CD4-positive, alpha-beta T cell treated with Interleukin-10 for 1 hour (primary cell): ENCODE measurements around the gene AIG1.
"Not testable (repeated sequence)": the region's sequence is repeated elsewhere in the genome, so short reads cannot be mapped to it uniquely, and the experiment has no call there.

Experiments used
- DNase-seq: peaks from one replicate; pipeline ENCODE4 v3.0.0-alpha.2; 2020

AIG1 gene

DNA sequence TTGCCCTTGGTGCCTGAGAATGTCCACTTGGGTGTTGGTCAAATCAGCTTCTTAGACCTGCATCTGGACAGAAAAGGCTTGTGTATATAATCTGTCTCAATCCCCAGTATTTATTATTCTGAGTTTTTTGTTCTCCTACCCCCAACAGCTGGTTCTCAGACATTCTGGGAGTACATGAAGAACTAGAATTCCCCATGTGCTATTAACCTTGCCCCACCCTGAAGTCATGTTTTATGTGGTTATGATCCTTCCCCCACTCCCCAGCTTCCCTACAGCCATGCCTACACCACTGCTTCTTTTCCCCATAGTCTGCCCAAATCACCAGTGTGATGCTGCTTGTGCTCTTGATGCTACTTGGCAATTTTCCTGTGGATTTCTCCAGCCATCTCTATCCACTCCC lies 232.8 kb downstream of the AIG1 start:
- DNase-seq, result no peak

DNA sequence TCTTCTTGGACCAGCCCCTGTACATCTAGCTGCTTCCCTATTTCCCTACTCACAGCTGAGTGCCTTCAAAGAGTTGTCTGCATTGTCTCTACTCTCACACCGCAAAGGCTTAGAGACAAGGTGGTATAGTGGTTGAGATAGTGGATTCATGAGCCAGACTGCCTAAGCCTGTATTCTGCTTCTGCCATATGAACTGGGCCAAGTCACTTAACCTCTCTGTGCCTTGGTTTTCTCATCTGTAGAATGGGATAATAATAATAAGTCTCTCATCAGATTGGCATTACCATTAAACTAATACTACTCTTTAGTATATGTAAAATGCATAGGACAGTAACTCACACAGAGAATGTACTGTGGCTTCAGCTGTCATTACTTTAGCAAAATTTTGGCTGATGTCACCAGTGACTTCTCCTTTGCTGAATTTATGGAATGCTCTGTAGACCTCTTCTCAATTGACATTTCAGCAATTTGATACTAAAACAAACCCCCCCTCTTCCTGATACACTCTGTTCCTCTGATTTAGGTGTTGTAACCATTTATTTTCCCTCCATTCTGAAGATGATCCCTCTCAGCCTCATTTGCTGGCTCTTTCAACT lies 233.7 kb downstream of the AIG1 start:
- DNase-seq, result no peak

DNA sequence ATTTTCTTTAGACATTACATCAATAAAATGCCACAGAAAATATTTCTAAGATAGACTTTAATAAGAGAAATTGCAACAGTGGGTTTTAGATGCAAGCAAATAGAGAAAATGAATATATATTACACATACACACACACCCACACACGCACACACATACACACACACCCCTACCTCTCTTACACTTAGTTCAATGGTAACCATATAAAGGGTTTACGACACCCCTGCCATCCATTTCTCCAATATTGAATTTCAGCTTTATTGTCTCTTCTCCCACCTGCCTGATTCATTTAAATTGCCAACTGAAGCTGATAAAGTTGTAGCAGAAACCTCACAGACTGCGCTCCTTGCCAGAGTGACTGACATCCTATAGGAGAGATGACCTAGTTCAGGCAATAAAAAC lies 235.2 kb downstream of the AIG1 start:
- DNase-seq, result no peak

DNA sequence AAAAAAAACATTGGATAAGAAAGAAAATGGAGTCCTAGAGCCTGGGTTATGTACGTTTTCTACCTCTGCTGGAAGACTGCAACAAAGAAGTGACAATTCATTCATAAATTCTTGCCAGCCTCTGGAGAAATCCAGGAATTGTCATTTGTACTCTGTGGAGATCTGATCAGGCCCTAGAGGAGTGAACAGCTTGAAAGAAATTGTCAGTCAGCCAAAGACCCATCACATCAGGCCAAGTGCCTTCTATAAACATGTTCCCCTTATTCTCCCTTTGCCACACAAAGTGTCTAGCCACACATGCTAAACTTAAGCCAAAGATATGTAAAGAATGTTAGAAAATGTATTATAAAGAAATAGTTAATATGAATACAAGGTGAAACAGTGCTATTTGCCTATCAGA lies 237.4 kb downstream of the AIG1 start:
- DNase-seq, result no peak

DNA sequence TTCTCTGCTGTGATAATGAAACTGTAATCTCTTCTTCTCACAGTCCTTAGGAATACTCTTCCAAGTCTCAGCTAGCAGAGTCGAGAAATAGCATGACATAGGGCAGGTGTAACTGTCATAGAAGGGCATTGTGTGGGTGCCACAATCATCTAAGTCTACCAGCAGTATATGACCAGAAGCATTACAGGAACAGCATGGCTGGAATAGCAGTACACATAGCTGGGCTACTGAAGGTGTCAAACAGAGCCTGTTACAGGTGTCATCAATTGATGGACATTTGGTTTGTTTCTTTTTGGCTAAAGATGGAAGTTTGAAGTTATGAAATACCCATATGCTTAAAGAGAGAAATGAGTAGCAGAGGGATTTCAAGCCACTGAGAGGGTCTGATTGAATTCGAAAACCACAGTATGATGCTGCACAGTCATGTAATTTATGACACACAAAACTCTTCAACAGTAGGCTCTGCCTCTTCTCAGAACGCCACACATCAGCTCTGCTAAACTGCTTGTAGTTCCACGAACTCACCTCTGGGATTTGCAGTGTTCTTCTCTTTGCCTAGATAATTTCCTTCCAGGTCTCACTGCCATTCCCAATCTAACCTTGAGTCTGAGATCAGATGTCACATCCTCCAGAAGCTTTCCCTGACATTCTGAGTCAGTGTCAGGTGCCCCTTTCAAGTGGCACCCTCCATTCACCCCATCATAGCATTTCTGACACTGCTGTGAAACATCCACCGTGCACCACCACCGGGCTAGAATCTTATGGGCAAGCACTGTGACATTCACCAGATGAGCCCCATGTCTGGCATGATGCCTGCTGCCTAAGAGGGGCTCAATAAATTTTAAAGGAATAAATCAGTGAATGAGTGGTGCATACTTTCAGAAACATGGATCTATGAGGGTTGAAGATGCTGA lies 238.8 kb downstream of the AIG1 start:
- no peak for DNase-seq

DNA sequence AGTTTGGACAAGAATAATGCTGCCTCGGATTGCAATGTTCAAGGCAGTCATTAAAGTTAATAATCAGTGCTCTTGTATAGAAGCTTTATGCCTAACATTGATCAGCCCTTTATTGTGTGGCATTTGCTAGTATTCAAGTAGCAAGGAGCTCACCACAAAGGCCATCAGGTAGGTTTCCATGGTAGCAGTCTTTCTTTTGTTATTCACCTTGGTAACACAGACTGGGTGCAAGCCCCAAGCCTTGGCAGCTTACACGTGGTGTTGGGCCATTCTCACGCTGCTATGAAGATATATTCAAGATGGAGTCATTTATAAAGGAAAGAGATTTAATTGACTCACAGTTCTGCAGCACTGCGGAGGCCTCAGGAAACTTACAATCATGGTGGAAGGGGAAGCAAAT lies 240.5 kb downstream of the AIG1 start:
- DNase-seq, result no peak

DNA sequence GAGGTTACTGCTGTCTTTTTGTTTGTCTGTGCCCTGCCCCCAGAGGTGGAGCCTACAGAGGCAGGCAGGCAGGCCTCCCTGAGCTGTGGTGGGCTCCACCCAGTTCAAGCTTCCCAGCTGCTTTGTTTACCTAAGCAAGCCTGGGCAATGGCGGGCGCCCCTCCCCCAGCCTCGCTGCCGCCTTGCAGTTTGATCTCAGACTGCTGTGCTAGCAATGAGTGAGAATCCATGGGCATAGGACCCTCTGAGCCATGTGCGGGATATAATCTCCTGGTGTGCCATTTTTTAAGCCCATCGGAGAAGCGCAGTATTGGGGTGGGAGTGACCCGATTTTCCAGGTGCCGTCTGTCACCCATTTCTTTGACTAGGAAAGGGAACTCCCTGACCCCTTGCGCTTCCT lies 247.1 kb downstream of the AIG1 start:
- DNase-seq, result not testable (repeated sequence)

- no peak for DNase-seq
Observed at GRCh38 chr6:143313163-143313562, 252.5 kb downstream of the AIG1 start.

- no peak for DNase-seq
Observed at GRCh38 chr6:143321491-143322086, 260.9 kb downstream of the AIG1 start.

GRCh38 chr6:143322386-143322785 lies 261.7 kb downstream of the AIG1 start:
- DNase-seq, result no peak

DNA sequence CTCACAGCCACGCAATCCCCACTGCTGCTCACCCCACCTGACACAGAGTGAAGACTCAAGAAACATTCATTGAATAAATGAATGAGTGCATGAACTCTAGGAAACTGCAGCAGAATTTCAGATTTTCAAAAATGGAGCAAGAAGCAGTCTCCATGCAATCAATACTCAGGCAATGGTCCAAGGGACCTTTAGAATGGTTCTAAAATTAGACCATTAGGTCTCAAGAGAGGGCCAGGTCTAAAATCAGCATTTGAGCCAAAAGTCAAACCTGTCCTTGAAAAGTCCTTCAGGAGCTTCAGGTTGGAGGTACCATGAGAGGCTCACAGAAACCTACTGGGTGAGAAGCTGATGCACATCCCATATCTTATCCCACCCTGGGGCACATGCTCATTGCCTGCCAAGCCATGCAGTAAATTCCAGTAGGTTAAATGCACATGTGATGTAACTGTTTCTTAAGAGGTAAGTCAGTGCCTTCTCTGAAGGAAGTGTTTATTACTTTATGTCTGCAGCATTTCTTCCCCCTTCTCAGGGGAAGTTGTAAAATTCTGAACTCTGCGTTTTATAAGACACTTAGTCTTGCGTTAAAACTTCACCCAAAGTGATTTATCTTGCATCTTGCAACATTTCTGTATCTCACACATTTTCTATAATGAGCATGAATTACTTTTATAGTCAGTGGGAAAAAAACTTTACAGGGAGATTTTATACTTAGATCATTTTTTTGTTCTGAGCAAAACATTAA lies 263.2 kb downstream of the AIG1 start:
- DNase-seq, result no peak

DNA sequence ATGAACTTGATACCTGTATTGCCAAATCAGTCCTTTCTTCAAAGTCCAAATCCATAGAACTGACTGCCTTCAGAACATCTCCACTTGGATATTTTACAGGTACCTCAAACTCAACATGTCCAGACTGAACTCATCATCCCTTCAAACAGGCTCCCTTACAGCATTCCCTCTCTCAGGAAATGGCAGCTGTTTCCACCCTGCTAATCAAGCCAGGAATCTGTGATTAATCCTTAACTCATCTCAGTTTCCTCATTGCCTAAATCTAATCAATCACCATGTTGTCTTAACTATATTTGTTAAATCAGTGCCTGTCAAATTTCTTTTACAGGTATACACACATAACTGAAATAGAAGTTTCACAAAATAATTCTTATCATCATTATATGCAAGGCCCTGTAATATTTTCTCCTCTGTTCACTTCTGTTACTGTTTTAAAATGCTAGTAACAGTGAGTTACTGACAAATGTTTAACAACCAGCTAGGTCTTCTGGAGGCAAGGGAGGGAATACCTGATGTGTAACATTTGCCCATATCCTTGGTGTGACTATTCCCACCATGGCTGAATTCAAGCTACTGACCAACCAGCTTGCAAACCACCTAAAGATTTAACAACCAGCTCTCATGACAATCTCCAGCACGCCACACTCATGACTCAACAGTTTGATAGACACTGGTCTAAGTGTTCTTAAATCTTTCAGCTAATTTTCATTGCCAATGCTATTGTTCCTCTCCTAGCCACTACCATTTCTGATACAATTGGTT lies 264.9 kb downstream of the AIG1 start:
- DNase-seq, result no peak

GRCh38 chr6:143328876-143329275 lies 268.2 kb downstream of the AIG1 start:
- no peak for DNase-seq

DNA sequence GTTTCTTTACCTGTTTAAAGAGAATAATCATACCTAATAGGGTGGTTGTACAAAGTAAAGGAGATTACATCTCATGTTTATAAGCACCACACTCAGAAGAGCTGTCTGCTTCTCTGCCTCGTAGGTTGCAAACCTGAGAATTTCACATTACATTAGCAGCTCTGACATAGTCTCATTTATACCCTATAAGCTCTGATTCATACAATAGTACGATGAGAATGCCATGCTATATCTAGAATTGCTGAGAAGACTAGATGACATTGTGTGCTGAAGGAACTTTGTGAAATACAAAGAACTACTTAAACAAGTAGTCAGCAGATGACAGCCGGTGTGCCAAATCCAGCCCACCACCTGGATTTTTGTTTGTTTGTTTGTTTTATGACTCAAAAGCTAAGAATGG lies 268.6 kb downstream of the AIG1 start:
- DNase-seq, result no peak

GRCh38 chr6:143331362-143331761 lies 270.7 kb downstream of the AIG1 start:
- DNase-seq, result no peak

DNA sequence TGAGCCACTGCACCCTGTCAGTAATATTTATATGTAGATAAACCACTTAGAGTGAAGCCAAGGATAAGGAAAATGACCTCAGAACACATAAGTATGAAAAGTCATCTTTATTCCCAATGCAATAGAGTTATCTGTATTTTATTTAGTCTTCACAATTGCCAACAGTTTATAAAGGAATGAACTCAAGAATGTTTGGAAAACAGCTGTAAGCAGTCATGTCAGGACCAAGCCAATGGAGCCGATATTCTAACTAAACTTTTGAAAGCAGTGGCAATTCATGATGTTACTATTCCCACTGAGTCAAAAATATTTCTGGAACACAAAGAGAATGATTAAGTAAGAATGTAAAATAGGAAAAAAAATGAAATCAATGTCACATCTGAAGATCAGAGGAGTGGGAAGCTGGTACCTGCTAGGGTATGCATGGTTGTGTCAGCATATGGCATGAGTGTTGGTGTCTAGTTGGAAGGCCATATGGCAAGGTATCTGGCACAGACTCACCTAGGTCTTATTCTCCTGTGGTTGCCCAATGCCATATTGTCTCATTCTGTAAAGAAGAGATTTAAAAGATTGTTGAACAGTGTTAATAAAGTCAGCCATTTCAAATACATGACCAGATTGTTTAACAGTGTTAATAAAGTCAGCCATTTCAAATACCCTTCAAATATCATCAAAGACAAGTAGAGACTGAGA lies 271.6 kb downstream of the AIG1 start:
- DNase-seq, result no peak

DNA sequence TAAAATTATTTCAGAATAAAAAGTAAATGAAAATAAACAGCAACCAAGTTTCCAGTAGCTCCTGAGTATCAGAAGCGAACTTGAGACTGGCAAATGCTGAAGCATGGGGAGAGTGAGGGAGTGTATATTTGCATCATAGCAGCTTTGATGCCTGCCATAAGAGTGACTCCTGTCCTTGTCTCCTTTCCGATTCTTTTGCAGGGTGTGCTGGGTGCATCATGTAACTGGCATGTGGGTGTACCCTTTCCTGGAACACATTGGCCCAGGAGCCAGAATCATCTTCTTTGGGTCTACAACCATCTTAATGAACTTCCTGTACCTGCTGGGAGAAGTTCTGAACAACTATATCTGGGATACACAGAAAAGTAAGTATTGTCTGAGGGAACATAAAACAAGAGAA lies 272.4 kb downstream of the AIG1 start:
- DNase-seq, result no peak

DNA sequence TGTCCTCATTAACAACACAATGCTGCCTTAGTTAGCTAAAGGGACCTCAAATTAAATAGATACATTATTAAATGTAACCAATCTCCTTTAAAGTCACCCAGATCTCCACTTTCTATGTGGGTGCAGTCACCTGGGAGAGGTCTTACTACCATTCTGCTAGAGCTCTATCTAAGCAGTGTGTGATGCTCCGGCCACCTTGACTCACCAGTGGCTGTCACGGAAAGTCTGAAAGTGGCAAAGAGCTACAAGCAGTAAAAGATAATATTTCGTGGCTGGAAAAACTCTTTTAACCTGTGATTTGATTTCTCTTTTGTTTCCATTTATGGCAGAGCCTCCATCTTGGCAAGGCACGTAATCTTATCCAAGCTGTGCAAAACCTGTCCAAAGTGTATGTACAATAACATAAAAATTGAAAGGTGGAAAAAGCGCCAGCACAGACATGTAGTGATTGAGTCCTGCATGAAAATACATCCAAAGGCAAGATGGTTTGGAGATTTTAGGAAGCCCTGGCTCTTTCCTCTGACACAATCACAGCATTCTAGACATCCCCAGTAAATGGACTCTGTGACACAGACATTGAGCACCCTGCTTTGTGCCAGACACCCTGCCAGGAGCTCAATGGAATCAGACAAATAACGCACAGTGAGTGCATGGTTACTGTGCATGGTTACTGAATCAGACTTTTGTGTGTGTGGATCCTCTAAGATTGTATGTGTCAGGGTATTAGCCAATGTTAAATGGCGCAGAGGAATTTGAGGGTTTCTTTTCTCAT lies 273.2 kb downstream of the AIG1 start:
- no peak for DNase-seq

- no peak for DNase-seq
Observed at GRCh38 chr6:143335865-143336264, 275.2 kb downstream of the AIG1 start.

DNA sequence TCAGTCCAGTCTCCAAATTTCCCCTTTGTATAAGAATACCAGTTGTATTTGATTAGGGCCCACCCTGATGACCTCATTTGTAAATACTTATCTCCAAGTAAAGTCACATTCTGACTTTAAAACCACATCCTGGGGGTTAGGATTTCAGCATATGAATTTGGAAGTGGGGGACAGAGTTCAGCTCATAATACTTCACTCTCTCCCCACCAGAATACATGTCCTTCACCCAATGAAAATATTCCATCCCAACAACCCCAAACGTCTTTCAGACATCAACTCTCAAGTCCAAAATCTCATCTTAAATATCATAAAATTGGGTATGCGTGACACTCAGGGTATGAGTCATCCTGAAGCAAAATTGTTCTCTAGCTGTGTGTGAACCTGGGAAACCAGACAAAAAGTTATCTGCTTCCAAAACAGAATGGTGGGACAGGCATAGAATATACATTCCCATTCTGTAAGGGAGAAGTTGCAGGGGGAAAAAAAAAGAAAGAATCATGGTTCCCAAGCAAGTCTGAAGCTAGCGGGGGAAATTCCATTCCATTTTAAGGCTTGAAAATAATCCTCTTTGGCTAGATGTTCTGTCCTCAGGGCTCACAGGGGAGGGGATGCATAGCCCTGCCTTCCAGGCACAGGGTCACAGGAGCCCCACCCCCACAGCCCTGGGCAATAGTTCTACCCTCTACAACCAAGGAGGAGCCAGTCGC lies 275.9 kb downstream of the AIG1 start:
- DNase-seq, result no peak
